Left ventricle myocardium inferior (tissue), 1 donor: Measurements from ENCODE around the gene NID1. TPM values are rescaled to one million over a fixed set of nuclear protein-coding genes. Genes with fewer than 3 reads are reported as not detected.

Source experiments
- DNase-seq: peaks from one replicate; pipeline ENCODE4 v3.0.0-alpha.2; 2020
- H3K27ac ChIP-seq: fragments of 200-600 bp; replicated peaks from 2 replicates; pipeline ENCODE4 v1.8.0; 2021
- H3K27me3 ChIP-seq: fragments of 200-600 bp; 2 replicates; pipeline ENCODE4 v1.8.0; 2021; ENCODE audit warnings: low read depth
- H3K36me3 ChIP-seq: fragments of 200-600 bp; 2 replicates; pipeline ENCODE4 v1.8.0; 2021
- H3K4me1 ChIP-seq: fragments of 200-600 bp; 2 replicates; pipeline ENCODE4 v1.8.0; 2021
- H3K4me3 ChIP-seq: fragments of 200-600 bp; 2 replicates; pipeline ENCODE4 v1.8.0; 2021; ENCODE audit warnings: mild to moderate bottlenecking, moderate library complexity
- H3K9me3 ChIP-seq: fragments of 200-600 bp; replicated peaks from 2 replicates; pipeline ENCODE4 v1.8.0; 2021
- CTCF ChIP-seq: fragments of 200-600 bp; IDR thresholded peaks from 2 replicates; pipeline ENCODE4 v1.8.0; 2021; ENCODE audit warnings: antibody characterized with exemption, mild to moderate bottlenecking, borderline replicate concordance
- intact Hi-C: fragments of 100-400 bp; cut with micrococcal nuclease; formaldehyde crosslinking; loops from one replicate; pipeline ENCODE4 v1.11.0; 2022
- total RNA-seq: library from RNA; stranded (reverse); fragmentation: NEBNext Ultra II Directional; extraction: Animal tissue kit (Norgen Biotek cat#: 25700); gene quantifications from one replicate; pipeline ENCODE4 v1.2.1, GENCODE V29; 2021
- donor health status: DM: no; HTN: yes; CAD: no; lungs with severe emphysema.

The NID1 gene
- total RNA-seq, 1 donor from 2014 or later: 40.4 TPM

GRCh38 chr1:236103059-236103458 lies 38.2 kb upstream of the NID1 start:
- H3K4me3 ChIP-seq: no peak overlapping the region
- H3K36me3 ChIP-seq: no peaks in the 10 kb centered on the region
- no peaks in the 10 kb centered on the region for H3K9me3 ChIP-seq
- no peaks in the 10 kb centered on the region for H3K4me1 ChIP-seq
- no peak overlapping the region for H3K27ac ChIP-seq
- no peak for DNase-seq
- no peak for TF ChIP-seq CTCF
- H3K27me3 ChIP-seq: peaks cover 4% of the 10 kb centered on the region
- intact Hi-C loops: loop anchor here (10.0 kb wide), 1 partner anchor 672 kb away; no protein-coding TSS in a partner anchor

GRCh38 chr1:236102611-236103010 lies 37.7 kb upstream of the NID1 start:
- H3K27me3 ChIP-seq: peaks cover 4% of the 10 kb centered on the region
- no peak overlapping the region for H3K4me3 ChIP-seq
- H3K27ac ChIP-seq: no peak overlapping the region
- H3K4me1 ChIP-seq: no peaks in the 10 kb centered on the region
- intact Hi-C loops: loop anchor here (10.0 kb wide), 1 partner anchor 672 kb away; no protein-coding TSS in a partner anchor
- no peaks in the 10 kb centered on the region for H3K9me3 ChIP-seq
- no peaks in the 10 kb centered on the region for H3K36me3 ChIP-seq
- TF ChIP-seq CTCF: no peak
- no peak for DNase-seq

- peaks cover 4% of the 10 kb centered on the region for H3K27me3 ChIP-seq
- no peak for DNase-seq
- intact Hi-C loops: loop anchor here (10.0 kb wide), 1 partner anchor 673 kb away; no protein-coding TSS in a partner anchor
Observed at GRCh38 chr1:236101233-236102200, 36.6 kb upstream of the NID1 start.

GRCh38 chr1:236100799-236101198 lies 35.9 kb upstream of the NID1 start:
- Histone ChIP-seq H3K27me3 (peaks cover 4% of the 10 kb centered on the region), H3K27ac (no peak overlapping the region), H3K4me1 (no peaks in the 10 kb centered on the region), H3K36me3 (no peaks in the 10 kb centered on the region), H3K4me3 (no peak overlapping the region), H3K9me3 (peaks cover 6% of the 10 kb centered on the region)
- intact Hi-C loops: loop anchor here (10.0 kb wide), 1 partner anchor 674 kb away; no protein-coding TSS in a partner anchor
- TF ChIP-seq CTCF: no peak
- no peak for DNase-seq

More at GRCh38 chr1:236101233-236102200, 36.6 kb upstream of the NID1 start:
- TF ChIP-seq CTCF: no peak
- no peaks in the 10 kb centered on the region for H3K36me3 ChIP-seq
- no peaks in the 10 kb centered on the region for H3K4me1 ChIP-seq
- no peak overlapping the region for H3K4me3 ChIP-seq
- no peak overlapping the region for H3K27ac ChIP-seq
- H3K9me3 ChIP-seq: peaks cover 3% of the 10 kb centered on the region

- Histone ChIP-seq H3K4me1 (no peaks in the 10 kb centered on the region), H3K27ac (no peak overlapping the region), H3K4me3 (no peak overlapping the region), H3K36me3 (no peaks in the 10 kb centered on the region), H3K27me3 (peaks cover 4% of the 10 kb centered on the region), H3K9me3 (peaks cover 6% of the 10 kb centered on the region)
- no peak for TF ChIP-seq CTCF
- intact Hi-C loops: no loop called here
- no peak for DNase-seq
Observed at GRCh38 chr1:236099355-236099974, 34.6 kb upstream of the NID1 start.
